CD14-positive monocyte (primary cell): ENCODE results near the gene C1orf226. TPM values are rescaled to one million over a fixed set of nuclear protein-coding genes. Genes with fewer than 3 reads are reported as not detected.

Source experiments
- DNase-seq, 3 donors: peaks; one replicate each; pipeline ENCODE4 v3.0.0-alpha.2; 2011 to 2022
- H2AFZ ChIP-seq: 2 replicates; pipeline ENCODE4 v1.6.0; 2012; ENCODE audit warnings: mild to moderate bottlenecking, low read depth, low read length, inconsistent platforms; ENCODE audit not compliant: insufficient read depth, poor library complexity, severe bottlenecking
- H3K27ac ChIP-seq, 2 donors: 1 replicate in 1 of 2; 2 replicates in 1 of 2; pipeline ENCODE4 v1.5.1; 2012 to 2013; ENCODE audit warnings: low read length in 2 of 2, control low read depth in 1 of 2, inconsistent platforms in 1 of 2, low read depth in 1 of 2, mild to moderate bottlenecking in 1 of 2
- H3K27me3 ChIP-seq, 2 donors: one replicate each; pipeline versions ENCODE4 v1.6.0 to v1.6.1; 2011 to 2013; ENCODE audit warnings: low read length in 2 of 2; ENCODE audit not compliant: control insufficient read depth in 2 of 2, insufficient read depth in 2 of 2
- H3K36me3 ChIP-seq, 2 donors: replicated peaks in 1 of 2; 1 replicate in 1 of 2; 2 replicates in 1 of 2; pipeline versions ENCODE4 v1.5.1 to v1.6.1; 2012 to 2013; ENCODE audit warnings: low read length in 2 of 2, control low read depth in 1 of 2, inconsistent platforms in 1 of 2, mild to moderate bottlenecking in 1 of 2; ENCODE audit not compliant: insufficient read depth in 2 of 2, control insufficient read depth in 1 of 2
- H3K4me1 ChIP-seq, 2 donors: 1 replicate in 1 of 2; 2 replicates in 1 of 2; pipeline versions ENCODE4 v1.5.1 to v1.6.1; 2012 to 2013; ENCODE audit warnings: low read length in 2 of 2, control low read depth in 1 of 2, inconsistent platforms in 1 of 2, mild to moderate bottlenecking in 1 of 2, moderate library complexity in 1 of 2; ENCODE audit not compliant: insufficient read depth in 2 of 2, control insufficient read depth in 1 of 2
- H3K4me2 ChIP-seq: replicated peaks from 2 replicates; pipeline ENCODE3; 2012; ENCODE audit warnings: low read length, moderate library complexity, mild to moderate bottlenecking; ENCODE audit not compliant: poor library complexity, severe bottlenecking; ENCODE audit errors: extremely low read depth
- H3K4me3 ChIP-seq, 3 experiments: fragments of 200-600 bp in 1 of 3; sonication (generic) in 1 of 3; replicated peaks in 1 of 3; 1 replicate in 2 of 3; 2 replicates in 1 of 3; pipeline ENCODE4 v1.5.1; 2011 to 2013; ENCODE audit warnings: low read length in 3 of 3, mild to moderate bottlenecking in 3 of 3, control low read depth in 2 of 3, low read depth in 2 of 3, inconsistent platforms in 1 of 3, moderate library complexity in 1 of 3
- H3K79me2 ChIP-seq: 2 replicates; pipeline ENCODE4 v1.6.0; 2012; ENCODE audit warnings: mild to moderate bottlenecking, control low read depth, inconsistent platforms, low read length, moderate library complexity; ENCODE audit not compliant: insufficient read depth
- H3K9ac ChIP-seq: 2 replicates; pipeline ENCODE4 v1.6.0; 2017; ENCODE audit warnings: low read length, mild to moderate bottlenecking; ENCODE audit not compliant: insufficient read depth, poor library complexity, severe bottlenecking
- H3K9me3 ChIP-seq, 2 donors: replicated peaks in 1 of 2; 1 replicate in 1 of 2; 2 replicates in 1 of 2; pipeline versions ENCODE4 v1.5.1 to v1.6.1; 2012 to 2013; ENCODE audit warnings: low read length in 2 of 2, control low read depth in 1 of 2; ENCODE audit not compliant: control insufficient read depth in 1 of 2, insufficient read depth in 1 of 2
- H4K20me1 ChIP-seq: 2 replicates; pipeline ENCODE4 v1.6.0; 2012; ENCODE audit warnings: mild to moderate bottlenecking, low read length, control low read depth, moderate library complexity; ENCODE audit not compliant: insufficient read depth
- H3K27ac Mint-ChIP-seq, 7 donors: one replicate each; pipeline ENCODE4 v1.8.0; 2020; ENCODE audit warnings: mild to moderate bottlenecking in 7 of 7, mixed read lengths in 7 of 7, moderate library complexity in 6 of 7, inconsistent platforms in 2 of 7
- H3K27me3 Mint-ChIP-seq, 3 donors: one replicate each; pipeline ENCODE4 v1.8.0; 2021 to 2022; ENCODE audit warnings: low read depth in 3 of 3, mild to moderate bottlenecking in 3 of 3, mixed read lengths in 3 of 3, moderate library complexity in 3 of 3, inconsistent platforms in 1 of 3
- H3K36me3 Mint-ChIP-seq, 2 donors: one replicate each; pipeline ENCODE4 v1.8.0; 2020; ENCODE audit warnings: mixed read lengths in 2 of 2, inconsistent platforms in 1 of 2, mild to moderate bottlenecking in 1 of 2
- H3K4me1 Mint-ChIP-seq: one replicate; pipeline ENCODE4 v1.8.0; 2020; ENCODE audit warnings: mild to moderate bottlenecking, mixed read lengths
- H3K4me3 Mint-ChIP-seq, 2 donors: one replicate each; pipeline ENCODE4 v1.8.0; 2020; ENCODE audit warnings: mild to moderate bottlenecking in 2 of 2, mixed read lengths in 2 of 2, moderate library complexity in 1 of 2
- H3K9me3 Mint-ChIP-seq, 7 donors: one replicate each; pipeline ENCODE4 v1.8.0; 2020 to 2022; ENCODE audit warnings: mixed read lengths in 7 of 7, mild to moderate bottlenecking in 6 of 7, moderate library complexity in 6 of 7, inconsistent platforms in 2 of 7
- WGBS: methylation state at CpG from one replicate; pipeline ENCODE4 v1.1.5; 2013; ENCODE audit warnings: missing lambda C conversion rate; ENCODE audit not compliant: insufficient coverage; 5-methylcytosine and 5-hydroxymethylcytosine counted together
- intact Hi-C, 2 donors: fragments of 100-400 bp; cut with micrococcal nuclease; formaldehyde crosslinking; loops; one replicate each; pipeline versions ENCODE4 v1.15.0 to v1.15.1; 2023
- polyA plus RNA-seq, 3 donors: library from polyadenylated mRNA; depleted of rRNA in 1 of 3; unstranded in 2 of 3; stranded (reverse) in 1 of 3; fragments of 300-500 nt in 2 of 3; fragments of >200 nt in 1 of 3; fragmentation: Illumina TruSeq in 2 of 3; gene quantifications; 1 replicate in 2 of 3; 2 replicates in 1 of 3; pipeline ENCODE4 v1.2.3, GENCODE V29; 2012 to 2021
- TF ChIP-seq, protein P1 (sequence below): fragments of 200-600 bp; IDR thresholded peaks from one replicate; pipeline ENCODE4 v1.8.0; 2022; ENCODE audit warnings: antibody characterized with exemption, mild to moderate bottlenecking

C1orf226 gene
- polyA plus RNA-seq, 3 donors = 0.10 to 0.31 TPM; not detected in 1

DNA sequence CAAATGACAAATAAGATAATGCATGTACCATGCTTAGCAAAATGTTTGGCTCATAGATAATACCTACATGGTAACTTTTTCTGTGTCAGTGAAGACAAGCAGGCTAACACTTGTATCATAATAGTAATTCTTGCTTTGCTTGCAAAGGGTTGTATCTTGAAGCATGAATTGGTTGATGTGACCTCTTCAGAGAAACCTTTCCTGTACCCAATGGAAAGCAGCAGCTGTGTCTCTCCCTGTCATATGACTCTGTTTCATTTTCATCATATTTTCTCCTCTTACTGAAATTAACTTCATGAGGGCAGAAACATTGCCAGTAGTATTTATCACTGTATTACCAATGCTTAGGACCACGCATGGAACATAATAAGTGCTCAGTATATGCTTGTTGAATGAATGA is 26.0 kb downstream of the C1orf226 start:
- Mint-ChIP-seq H3K4me1 (peaks cover 12% of the 10 kb centered on the region), H3K36me3 (no peaks in the 10 kb centered on the region), H3K9me3 (no peaks in the 10 kb centered on the region), H3K27me3 (peaks cover 0 to 5% (median 3%) of the 10 kb centered on the region in 3 donors), H3K27ac (no peak overlapping the region), H3K4me3 (no peak overlapping the region)
- peak overlapping the region; percentile 6 for H2AFZ ChIP-seq
- TF ChIP-seq, protein P1, sequence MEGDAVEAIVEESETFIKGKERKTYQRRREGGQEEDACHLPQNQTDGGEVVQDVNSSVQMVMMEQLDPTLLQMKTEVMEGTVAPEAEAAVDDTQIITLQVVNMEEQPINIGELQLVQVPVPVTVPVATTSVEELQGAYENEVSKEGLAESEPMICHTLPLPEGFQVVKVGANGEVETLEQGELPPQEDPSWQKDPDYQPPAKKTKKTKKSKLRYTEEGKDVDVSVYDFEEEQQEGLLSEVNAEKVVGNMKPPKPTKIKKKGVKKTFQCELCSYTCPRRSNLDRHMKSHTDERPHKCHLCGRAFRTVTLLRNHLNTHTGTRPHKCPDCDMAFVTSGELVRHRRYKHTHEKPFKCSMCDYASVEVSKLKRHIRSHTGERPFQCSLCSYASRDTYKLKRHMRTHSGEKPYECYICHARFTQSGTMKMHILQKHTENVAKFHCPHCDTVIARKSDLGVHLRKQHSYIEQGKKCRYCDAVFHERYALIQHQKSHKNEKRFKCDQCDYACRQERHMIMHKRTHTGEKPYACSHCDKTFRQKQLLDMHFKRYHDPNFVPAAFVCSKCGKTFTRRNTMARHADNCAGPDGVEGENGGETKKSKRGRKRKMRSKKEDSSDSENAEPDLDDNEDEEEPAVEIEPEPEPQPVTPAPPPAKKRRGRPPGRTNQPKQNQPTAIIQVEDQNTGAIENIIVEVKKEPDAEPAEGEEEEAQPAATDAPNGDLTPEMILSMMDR = no peak
- no peak for DNase-seq
- no peaks in the 10 kb centered on the region for H3K79me2 ChIP-seq
- no peak overlapping the region for H3K4me2 ChIP-seq
- H3K4me3 ChIP-seq = no peak overlapping the region
- H3K27ac ChIP-seq = no peak overlapping the region
- no CpG with 5 or more reads among the region's 1 CpG for WGBS
- no peaks in the 10 kb centered on the region for H3K9me3 ChIP-seq
- H3K9ac ChIP-seq = no peak overlapping the region
- intact Hi-C loops = no loop called here
- no peaks in the 10 kb centered on the region for H3K27me3 ChIP-seq
- no peaks in the 10 kb centered on the region for H4K20me1 ChIP-seq
- H3K36me3 ChIP-seq = no peaks in the 10 kb centered on the region
- peaks cover 0 to 12% of the 10 kb centered on the region in 2 donors for H3K4me1 ChIP-seq

DNA sequence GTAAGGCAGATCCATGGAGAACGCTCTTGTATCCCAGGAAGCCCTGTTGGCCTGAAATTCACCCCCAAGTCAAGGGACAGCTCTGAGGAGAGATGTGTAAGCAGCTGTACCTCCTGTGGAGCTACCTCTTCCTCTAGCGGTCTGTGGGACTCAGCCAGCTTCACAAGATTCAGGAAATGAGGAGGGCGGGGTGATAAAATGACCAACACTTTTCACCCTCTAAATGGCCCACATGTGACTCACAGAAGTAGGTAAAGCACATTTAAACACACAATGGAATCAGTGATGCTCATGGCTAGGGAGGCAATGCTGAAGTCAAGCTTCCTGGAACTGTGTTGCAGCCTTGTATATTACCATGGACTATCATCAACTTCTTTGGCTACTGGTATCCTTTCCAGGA is 30.5 kb downstream of the C1orf226 start, which contains the start of gene SH2D1B:
SH2D1B (minus strand) TSS at position 135 of the 400 bp plus-strand sequence; CDS start at position 15, 120 bp downstream.
- no peaks in the 10 kb centered on the region for H3K36me3 ChIP-seq
- Mint-ChIP-seq H3K9me3 (peaks cover 0 to 4% (median under 1%) of the 10 kb centered on the region in 7 donors), H3K4me3 (peak within 1 kb of the TSS; percentile 58 to 67), H3K27me3 (peaks cover 0 to 5% (median 3%) of the 10 kb centered on the region in 3 donors), H3K4me1 (peaks cover 25% of the 10 kb centered on the region), H3K36me3 (no peaks in the 10 kb centered on the region), H3K27ac (peak within 1 kb of the TSS in 5 of 7 donors; percentile 1 to 85 (median 57))
- 100% methylated on average over 1 of the region's 3 CpGs for WGBS
- no peak within 1 kb of the TSS for H3K4me2 ChIP-seq
- no peak within 1 kb of the TSS for H3K27ac ChIP-seq
- H3K9ac ChIP-seq = no peak within 1 kb of the TSS
- no peaks in the 10 kb centered on the region for H3K9me3 ChIP-seq
- peaks cover 0 to 21% of the 10 kb centered on the region in 2 donors for H3K4me1 ChIP-seq
- peak in 2 of 3 donors; percentile 29 to 57 for DNase-seq
- H3K27me3 ChIP-seq = no peaks in the 10 kb centered on the region
- TF ChIP-seq, protein P1 = no peak
- H3K79me2 ChIP-seq = no peaks in the 10 kb centered on the region
- no peak within 1 kb of the TSS for H2AFZ ChIP-seq
- intact Hi-C loops = no loop called here
- H4K20me1 ChIP-seq = no peaks in the 10 kb centered on the region
- peak within 1 kb of the TSS in 1 of 3 experiments; percentile 3 for H3K4me3 ChIP-seq
